Measurements from ENCODE around the gene POU6F1.

DNA sequence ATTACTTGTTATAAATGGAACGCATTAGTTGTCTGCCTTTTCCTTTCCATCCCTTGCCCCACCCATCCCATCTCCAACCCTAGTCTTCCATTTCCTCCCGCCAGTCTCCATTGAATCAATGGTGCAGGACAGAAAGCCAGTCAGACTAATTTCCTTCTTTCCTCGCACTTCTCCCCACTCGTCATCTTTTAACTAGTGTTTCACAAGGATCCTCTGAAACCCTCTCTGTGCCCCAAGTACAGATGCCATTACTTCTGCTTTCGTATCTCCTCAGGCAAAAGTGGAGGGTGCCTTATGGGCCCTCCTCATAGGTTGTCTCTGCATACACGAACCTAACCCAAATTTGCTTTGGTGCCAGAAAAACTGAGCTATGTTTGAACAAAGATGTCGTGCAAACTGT is 25.0 kb upstream of the POU6F1 start:
- TF ChIP-seq IFI16 (CRISPR knock-in tag; IDR thresholded peaks at IDR 0.05) (no peak), ZNF695 (CRISPR knock-in tag; IDR thresholded peaks at IDR 0.05) (no peak), ZBED1 (IDR thresholded peaks at IDR 0.05) (no peak), SLC30A9 (CRISPR knock-in tag; IDR thresholded peaks at IDR 0.05) (no peak), MTA2 (IDR thresholded peaks at IDR 0.05; ENCODE audit: low read depth) (no peak), DACH1 (IDR thresholded peaks at IDR 0.05; ENCODE audit: partially characterized antibody) (no peak), HCFC1 (IDR thresholded peaks at IDR 0.05; ENCODE audit: low read depth, low read length) (no peak), ZKSCAN1 (IDR thresholded peaks at IDR 0.05; ENCODE audit: low read depth, low read length) (no peak)
- TF ChIP-seq, protein P1, sequence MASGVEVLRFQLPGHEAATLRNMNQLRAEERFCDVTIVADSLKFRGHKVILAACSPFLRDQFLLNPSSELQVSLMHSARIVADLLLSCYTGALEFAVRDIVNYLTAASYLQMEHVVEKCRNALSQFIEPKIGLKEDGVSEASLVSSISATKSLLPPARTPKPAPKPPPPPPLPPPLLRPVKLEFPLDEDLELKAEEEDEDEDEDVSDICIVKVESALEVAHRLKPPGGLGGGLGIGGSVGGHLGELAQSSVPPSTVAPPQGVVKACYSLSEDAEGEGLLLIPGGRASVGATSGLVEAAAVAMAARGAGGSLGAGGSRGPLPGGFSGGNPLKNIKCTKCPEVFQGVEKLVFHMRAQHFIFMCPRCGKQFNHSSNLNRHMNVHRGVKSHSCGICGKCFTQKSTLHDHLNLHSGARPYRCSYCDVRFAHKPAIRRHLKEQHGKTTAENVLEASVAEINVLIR (CRISPR knock-in tag; IDR thresholded peaks at IDR 0.05): no peak

Data from K562 (cell line).